ENCODE results near the gene FAM120AOS.

GRCh38 chr9:93460689-93461413, 7.5 kb upstream of the FAM120AOS start:
- TF ChIP-seq EZH2 (IDR thresholded peaks at IDR 0.05), result no peak
- no peak for TF ChIP-seq CTCF (IDR thresholded peaks at IDR 0.05)
- TF ChIP-seq EZH2phosphoT487 (IDR thresholded peaks at IDR 0.05), result no peak

All from neural progenitor cell (in vitro differentiated cells).